Measurements from ENCODE around the gene RPL27A. TPM values are rescaled to one million over a fixed set of nuclear protein-coding genes. Genes with fewer than 3 reads are reported as not detected.

The RPL27A gene
- total RNA-seq, 2 donors from 2014 or later = 1,114 to 1,791 TPM

DNA sequence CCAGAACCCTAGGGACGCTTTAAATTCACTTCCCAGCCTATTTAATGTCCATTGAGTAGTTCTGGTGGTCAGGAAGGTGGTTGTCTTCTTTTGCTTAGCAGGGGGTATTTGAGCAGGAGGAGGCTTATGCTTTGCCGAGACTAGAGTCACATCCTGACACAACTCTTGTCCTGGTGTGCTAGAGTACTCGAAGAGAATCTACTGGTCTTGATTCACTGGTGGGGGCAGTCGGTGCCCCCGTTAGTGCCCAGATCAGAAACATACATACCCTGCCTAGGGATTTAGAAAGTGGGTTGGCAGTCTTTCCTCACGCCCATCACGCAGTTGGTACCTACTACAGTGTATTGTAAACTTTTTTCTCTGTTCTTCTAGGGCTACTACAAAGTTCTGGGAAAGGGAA is 2.7 kb downstream of the RPL27A start:
- H3K4me3 Mint-ChIP-seq = peak overlapping the region; percentile 96
- peaks cover 62% of the 10 kb centered on the region for H3K36me3 Mint-ChIP-seq (ENCODE audit: low read depth)
- peak overlapping the region; percentile 100 for H3K4me3 ChIP-seq (ENCODE audit: low read length)
- peak overlapping the region; percentile 71 for H3K27ac Mint-ChIP-seq
- H3K4me1 Mint-ChIP-seq = peaks cover 42% of the 10 kb centered on the region
- 93 to 100% methylated on average over 6 to 7 of the region's 7 CpGs for WGBS, 2 experiments (ENCODE audit: insufficient coverage in 1 of 2, insufficient read length in 1 of 2)
- TF ChIP-seq, protein P1, sequence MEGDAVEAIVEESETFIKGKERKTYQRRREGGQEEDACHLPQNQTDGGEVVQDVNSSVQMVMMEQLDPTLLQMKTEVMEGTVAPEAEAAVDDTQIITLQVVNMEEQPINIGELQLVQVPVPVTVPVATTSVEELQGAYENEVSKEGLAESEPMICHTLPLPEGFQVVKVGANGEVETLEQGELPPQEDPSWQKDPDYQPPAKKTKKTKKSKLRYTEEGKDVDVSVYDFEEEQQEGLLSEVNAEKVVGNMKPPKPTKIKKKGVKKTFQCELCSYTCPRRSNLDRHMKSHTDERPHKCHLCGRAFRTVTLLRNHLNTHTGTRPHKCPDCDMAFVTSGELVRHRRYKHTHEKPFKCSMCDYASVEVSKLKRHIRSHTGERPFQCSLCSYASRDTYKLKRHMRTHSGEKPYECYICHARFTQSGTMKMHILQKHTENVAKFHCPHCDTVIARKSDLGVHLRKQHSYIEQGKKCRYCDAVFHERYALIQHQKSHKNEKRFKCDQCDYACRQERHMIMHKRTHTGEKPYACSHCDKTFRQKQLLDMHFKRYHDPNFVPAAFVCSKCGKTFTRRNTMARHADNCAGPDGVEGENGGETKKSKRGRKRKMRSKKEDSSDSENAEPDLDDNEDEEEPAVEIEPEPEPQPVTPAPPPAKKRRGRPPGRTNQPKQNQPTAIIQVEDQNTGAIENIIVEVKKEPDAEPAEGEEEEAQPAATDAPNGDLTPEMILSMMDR (conservative IDR thresholded peaks at IDR 0.05) = no peak
- no peak overlapping the region for H3K9ac ChIP-seq (ENCODE audit: extremely low read depth, low read length, poor library complexity, severe bottlenecking)
- peaks cover 55% of the 10 kb centered on the region for H3K36me3 ChIP-seq (ENCODE audit: control insufficient read depth, insufficient read depth, low read length)
- DNase-seq = peak; percentile 28
- peaks cover 28% of the 10 kb centered on the region for H3K4me1 ChIP-seq (ENCODE audit: control insufficient read depth, insufficient read depth, low read length)
- no peaks in the 10 kb centered on the region for H3K9me3 Mint-ChIP-seq
- H3K27ac ChIP-seq (ENCODE audit: low read depth, low read length) = no peak overlapping the region
- H3K9me3 ChIP-seq (ENCODE audit: control insufficient read depth, low read length) = no peaks in the 10 kb centered on the region
- no peaks in the 10 kb centered on the region for H3K27me3 ChIP-seq (ENCODE audit: control insufficient read depth, insufficient read depth, low read length, poor library complexity, severe bottlenecking)
- no peaks in the 10 kb centered on the region for H3K27me3 Mint-ChIP-seq (ENCODE audit: insufficient read depth)

DNA sequence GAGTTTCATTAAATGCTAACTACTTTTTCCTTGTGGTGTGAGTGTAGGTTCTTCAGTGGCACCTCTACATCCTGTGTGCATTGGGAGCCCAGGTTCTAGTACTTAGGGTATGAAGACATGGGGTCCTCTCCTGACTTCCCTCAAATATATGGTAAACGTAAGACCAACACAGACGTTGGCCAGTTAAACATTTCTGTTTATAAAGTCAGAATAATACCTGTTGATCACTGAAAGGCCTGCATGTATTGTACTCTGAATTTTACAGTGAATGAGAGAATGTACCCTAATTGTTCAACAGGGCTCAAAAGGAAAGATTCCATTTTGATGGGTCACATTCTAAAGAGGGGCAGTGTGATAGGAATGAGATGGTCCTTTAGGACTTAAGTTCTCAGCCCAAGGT is 3.2 kb downstream of the RPL27A start:
- TF ChIP-seq, protein P1 (conservative IDR thresholded peaks at IDR 0.05) = no peak
- H3K4me1 ChIP-seq (ENCODE audit: control insufficient read depth, insufficient read depth, low read length) = peaks cover 28% of the 10 kb centered on the region
- H3K36me3 ChIP-seq (ENCODE audit: control insufficient read depth, insufficient read depth, low read length) = peaks cover 61% of the 10 kb centered on the region
- H3K4me3 ChIP-seq (ENCODE audit: low read length) = peak overlapping the region; percentile 100
- H3K27ac Mint-ChIP-seq = peak overlapping the region; percentile 71
- no peaks in the 10 kb centered on the region for H3K27me3 ChIP-seq (ENCODE audit: control insufficient read depth, insufficient read depth, low read length, poor library complexity, severe bottlenecking)
- no peak overlapping the region for H3K27ac ChIP-seq (ENCODE audit: low read depth, low read length)
- H3K36me3 Mint-ChIP-seq (ENCODE audit: low read depth) = peaks cover 62% of the 10 kb centered on the region
- no peak for DNase-seq
- no peaks in the 10 kb centered on the region for H3K9me3 Mint-ChIP-seq
- no peaks in the 10 kb centered on the region for H3K27me3 Mint-ChIP-seq (ENCODE audit: insufficient read depth)
- 87 to 92% methylated on average over 2 of the region's 2 CpGs for WGBS, 2 experiments (ENCODE audit: insufficient coverage in 1 of 2, insufficient read length in 1 of 2)
- peaks cover 42% of the 10 kb centered on the region for H3K4me1 Mint-ChIP-seq
- no peak overlapping the region for H3K9ac ChIP-seq (ENCODE audit: extremely low read depth, low read length, poor library complexity, severe bottlenecking)
- no peaks in the 10 kb centered on the region for H3K9me3 ChIP-seq (ENCODE audit: control insufficient read depth, low read length)
- H3K4me3 Mint-ChIP-seq = no peak overlapping the region

DNA sequence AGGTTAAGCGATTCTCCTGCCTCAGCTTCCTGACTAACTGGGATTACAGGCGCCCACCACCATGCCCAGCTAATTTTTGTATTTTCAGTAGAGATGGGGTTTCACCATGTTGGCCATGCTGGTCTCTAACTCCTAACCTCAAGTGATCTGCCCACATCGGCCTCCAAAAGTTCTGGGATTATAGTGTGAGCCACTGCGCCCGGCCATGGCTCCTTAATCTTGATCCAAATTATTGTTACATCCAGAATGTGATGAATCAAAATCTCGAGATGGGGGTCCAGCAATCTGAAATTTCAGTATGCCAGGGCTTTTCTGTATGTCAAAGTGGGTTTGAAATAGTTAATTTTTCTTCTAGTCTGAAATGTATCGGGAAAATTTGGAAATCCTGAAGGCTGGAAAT is 3.7 kb downstream of the RPL27A start:
- Histone ChIP-seq H3K9me3 (ENCODE audit: control insufficient read depth, low read length) (no peaks in the 10 kb centered on the region), H3K9ac (ENCODE audit: extremely low read depth, low read length, poor library complexity, severe bottlenecking) (no peak overlapping the region), H3K4me1 (ENCODE audit: control insufficient read depth, insufficient read depth, low read length) (peaks cover 28% of the 10 kb centered on the region), H3K27ac (ENCODE audit: low read depth, low read length) (no peak overlapping the region), H3K4me3 (ENCODE audit: low read length) (peak overlapping the region; percentile 36), H3K36me3 (ENCODE audit: control insufficient read depth, insufficient read depth, low read length) (peaks cover 65% of the 10 kb centered on the region), H3K27me3 (ENCODE audit: control insufficient read depth, insufficient read depth, low read length, poor library complexity, severe bottlenecking) (no peaks in the 10 kb centered on the region)
- peak; percentile 33 for DNase-seq
- no peaks in the 10 kb centered on the region for H3K9me3 Mint-ChIP-seq
- H3K27me3 Mint-ChIP-seq (ENCODE audit: insufficient read depth) = no peaks in the 10 kb centered on the region
- peak overlapping the region; percentile 71 for H3K27ac Mint-ChIP-seq
- peaks cover 62% of the 10 kb centered on the region for H3K36me3 Mint-ChIP-seq (ENCODE audit: low read depth)
- peaks cover 42% of the 10 kb centered on the region for H3K4me1 Mint-ChIP-seq
- TF ChIP-seq, protein P1 (conservative IDR thresholded peaks at IDR 0.05) = no peak
- H3K4me3 Mint-ChIP-seq = no peak overlapping the region
- WGBS, 2 experiments (ENCODE audit: insufficient coverage in 1 of 2, insufficient read length in 1 of 2) = 94 to 100% methylated on average over 6 to 7 of the region's 7 CpGs

Data from endodermal cell (in vitro differentiated cells).